Astrocyte of the spinal cord (primary cell): Measurements from ENCODE around the gene PEF1.
A peak's percentile ranks its signal among the peaks of the same experiment; 100 is the strongest.

ENCODE experiments used
- DNase-seq: peaks from one replicate; pipeline ENCODE4 v3.0.0; 2011; ENCODE audit warnings: low read depth, low spot score
- H3K4me3 ChIP-seq: 2 replicates; pipeline ENCODE4 v1.5.1; 2011; ENCODE audit warnings: low read depth, mild to moderate bottlenecking, low read length, moderate library complexity
- CTCF ChIP-seq: IDR thresholded peaks from 2 replicates; pipeline ENCODE4 v1.5.1; 2012; ENCODE audit warnings: low read depth, mild to moderate bottlenecking, low read length, inconsistent platforms
- in situ Hi-C: cut with HindIII; loops from 2 replicates; pipeline ENCODE4 v1.10.0; 2017; ENCODE audit warnings: low sequenced_read_pairs

PEF1 gene

GRCh38 chr1:31618916-31619846, 25.5 kb downstream of the PEF1 start:
- TF ChIP-seq CTCF, result no peak
- DNase-seq, result no peak
- in situ Hi-C loops, result no loop called here
- H3K4me3 ChIP-seq, result no peak overlapping the region

- peak; percentile 92 for TF ChIP-seq CTCF
- peak overlapping the region; percentile 37 for H3K4me3 ChIP-seq
- peak; percentile 28 for DNase-seq
- in situ Hi-C loops, result no loop called here
These were observed 26.5 kb downstream of the PEF1 start for GRCh38 chr1:31617916-31618746.

- in situ Hi-C loops, result no loop called here
- H3K4me3 ChIP-seq, result peak within 1 kb of the TSS; percentile 37
- DNase-seq, result no peak
- no peak for TF ChIP-seq CTCF
These were observed 27.3 kb downstream of the PEF1 start, which contains the start of gene HCRTR1 for GRCh38 chr1:31617218-31617915. Gene HCRTR1 (plus strand): TSS chr1:31617689. CDS start chr1:31619193, 1,504 bp downstream.

GRCh38 chr1:31615939-31616338, 28.7 kb downstream of the PEF1 start:
- no peak for TF ChIP-seq CTCF
- in situ Hi-C loops, result no loop called here
- DNase-seq, result no peak
- H3K4me3 ChIP-seq, result no peak overlapping the region

GRCh38 chr1:31615414-31615813, 29.3 kb downstream of the PEF1 start:
- H3K4me3 ChIP-seq, result no peak overlapping the region
- DNase-seq, result no peak
- in situ Hi-C loops, result no loop called here
- TF ChIP-seq CTCF, result no peak

GRCh38 chr1:31614414-31615005, 30.2 kb downstream of the PEF1 start:
- in situ Hi-C loops, result no loop called here
- DNase-seq, result no peak
- TF ChIP-seq CTCF, result no peak
- H3K4me3 ChIP-seq, result no peak overlapping the region
